ENCODE results near the gene PLBD1. TPM values are rescaled to one million over a fixed set of nuclear protein-coding genes. Genes with fewer than 3 reads are reported as not detected.
A peak's percentile ranks its signal among the peaks of the same experiment; 100 is the strongest.

Gene PLBD1
- total and polyA plus RNA-seq, 4 donors, result 9.5 to 40.9 (median 25.8) TPM

GRCh38 chr12:14482361-14482760 is 85.3 kb downstream of the PLBD1 start:
- 100% methylated on average over 1 of the region's 1 CpG for WGBS, 2 donors
- no peak for TF ChIP-seq CTCF (IDR thresholded peaks at IDR 0.05; ENCODE audit: control extremely low read depth, extremely low read depth)
- DNase-seq, result no peak
- Histone ChIP-seq H3K27me3 (ENCODE audit: control insufficient read depth in 3 of 3, insufficient read depth in 3 of 3, low read length in 2 of 3) (no peaks in the 10 kb centered on the region), H3K27ac (ENCODE audit: low read depth in 1 of 2, low read length in 1 of 2) (no peak overlapping the region), H3K4me1 (ENCODE audit: control insufficient read depth in 5 of 5, insufficient read depth in 5 of 5, low read length in 5 of 5) (no peaks in the 10 kb centered on the region), H3K4me3 (no peak overlapping the region), H3K9ac (ENCODE audit: insufficient read depth in 1 of 2, low read length in 2 of 2) (no peak overlapping the region), H3K9me3 (ENCODE audit: control insufficient read depth in 4 of 4, insufficient read depth in 3 of 4, low read length in 3 of 4) (no peaks in the 10 kb centered on the region), H3K36me3 (ENCODE audit: control insufficient read depth in 4 of 4, insufficient read depth in 4 of 4, low read length in 4 of 4) (peaks cover 30 to 61% (median 48%) of the 10 kb centered on the region in 4 donors)
- ATAC-seq (ENCODE audit: insufficient read depth, low FRiP score), result no peak

GRCh38 chr12:14481201-14481600 is 86.5 kb downstream of the PLBD1 start:
- no peak for DNase-seq
- no peaks in the 10 kb centered on the region for H3K4me1 ChIP-seq (ENCODE audit: control insufficient read depth in 5 of 5, insufficient read depth in 5 of 5, low read length in 5 of 5)
- no peak overlapping the region for H3K27ac ChIP-seq (ENCODE audit: low read depth in 1 of 2, low read length in 1 of 2)
- no peak overlapping the region for H3K9ac ChIP-seq (ENCODE audit: insufficient read depth in 1 of 2, low read length in 2 of 2)
- H3K4me3 ChIP-seq, result no peak overlapping the region
- TF ChIP-seq CTCF (IDR thresholded peaks at IDR 0.05; ENCODE audit: control extremely low read depth, extremely low read depth), result no peak
- ATAC-seq (ENCODE audit: insufficient read depth, low FRiP score), result no peak
- peaks cover 27 to 63% (median 45%) of the 10 kb centered on the region in 4 donors for H3K36me3 ChIP-seq (ENCODE audit: control insufficient read depth in 4 of 4, insufficient read depth in 4 of 4, low read length in 4 of 4)
- H3K9me3 ChIP-seq (ENCODE audit: control insufficient read depth in 4 of 4, insufficient read depth in 3 of 4, low read length in 3 of 4), result no peaks in the 10 kb centered on the region
- no peaks in the 10 kb centered on the region for H3K27me3 ChIP-seq (ENCODE audit: control insufficient read depth in 3 of 3, insufficient read depth in 3 of 3, low read length in 2 of 3)

GRCh38 chr12:14479004-14479403 is 88.7 kb downstream of the PLBD1 start:
- TF ChIP-seq CTCF (IDR thresholded peaks at IDR 0.05; ENCODE audit: control extremely low read depth, extremely low read depth), result no peak
- Histone ChIP-seq H3K36me3 (ENCODE audit: control insufficient read depth in 4 of 4, insufficient read depth in 4 of 4, low read length in 4 of 4) (peaks cover 20 to 62% (median 44%) of the 10 kb centered on the region in 4 donors), H3K27ac (ENCODE audit: low read depth in 1 of 2, low read length in 1 of 2) (no peak overlapping the region), H3K27me3 (ENCODE audit: control insufficient read depth in 3 of 3, insufficient read depth in 3 of 3, low read length in 2 of 3) (no peaks in the 10 kb centered on the region), H3K9ac (ENCODE audit: insufficient read depth in 1 of 2, low read length in 2 of 2) (no peak overlapping the region), H3K4me1 (ENCODE audit: control insufficient read depth in 5 of 5, insufficient read depth in 5 of 5, low read length in 5 of 5) (no peaks in the 10 kb centered on the region), H3K4me3 (no peak overlapping the region), H3K9me3 (ENCODE audit: control insufficient read depth in 4 of 4, insufficient read depth in 3 of 4, low read length in 3 of 4) (peaks cover 3 to 17% (median 7%) of the 10 kb centered on the region in 4 donors)
- ATAC-seq (ENCODE audit: insufficient read depth, low FRiP score) (no peak), DNase-seq (no peak)
- 94 to 96% methylated on average over 1 of the region's 1 CpG for WGBS, 2 donors

- Histone ChIP-seq H3K9ac (ENCODE audit: insufficient read depth in 1 of 2, low read length in 2 of 2) (no peak overlapping the region), H3K27ac (ENCODE audit: low read depth in 1 of 2, low read length in 1 of 2) (no peak overlapping the region), H3K9me3 (ENCODE audit: control insufficient read depth in 4 of 4, insufficient read depth in 3 of 4, low read length in 3 of 4) (peaks cover 3 to 33% (median 15%) of the 10 kb centered on the region in 4 donors), H3K4me3 (no peak overlapping the region), H3K36me3 (ENCODE audit: control insufficient read depth in 4 of 4, insufficient read depth in 4 of 4, low read length in 4 of 4) (peaks cover 8 to 62% (median 43%) of the 10 kb centered on the region in 4 donors), H3K27me3 (ENCODE audit: control insufficient read depth in 3 of 3, insufficient read depth in 3 of 3, low read length in 2 of 3) (no peaks in the 10 kb centered on the region), H3K4me1 (ENCODE audit: control insufficient read depth in 5 of 5, insufficient read depth in 5 of 5, low read length in 5 of 5) (no peaks in the 10 kb centered on the region)
- 91 to 92% methylated on average over 4 of the region's 4 CpGs for WGBS, 2 donors
- DNase-seq (peak in 2 of 3 donors; percentile 29 to 32), ATAC-seq (ENCODE audit: insufficient read depth, low FRiP score) (no peak)
- TF ChIP-seq CTCF (IDR thresholded peaks at IDR 0.05; ENCODE audit: control extremely low read depth, extremely low read depth), result no peak
These were observed 93.9 kb downstream of the PLBD1 start for GRCh38 chr12:14473707-14474287.
